Ovary (tissue), 9 donors: ENCODE measurements around the gene RBM4B. TPM values are rescaled to one million over a fixed set of nuclear protein-coding genes. Genes with fewer than 3 reads are reported as not detected.

Experiments
- DNase-seq, 5 donors: peaks; one replicate each; pipeline ENCODE4 v3.0.0-alpha.2; 2019 to 2020
- H3K27ac ChIP-seq, 2 donors: fragments of 200-600 bp; one replicate each; pipeline versions ENCODE4 v1.5.1 to v1.8.0; 2019 to 2022
- H3K27me3 ChIP-seq: fragments of 200-600 bp; one replicate; pipeline ENCODE4 v1.8.0; 2022
- H3K36me3 ChIP-seq: fragments of 200-600 bp; sonication (generic); one replicate; pipeline ENCODE4 v1.5.1; 2019
- H3K4me1 ChIP-seq: one replicate; pipeline ENCODE4 v1.8.1; 2013; ENCODE audit warnings: mild to moderate bottlenecking, moderate library complexity; ENCODE audit not compliant: insufficient read depth
- H3K4me3 ChIP-seq: fragments of 200-600 bp; sonication (generic); one replicate; pipeline ENCODE4 v1.5.1; 2017
- H3K9me3 ChIP-seq, 2 donors: fragments of 200-600 bp in 1 of 2; sonication (generic) in 1 of 2; one replicate each; pipeline versions ENCODE4 v1.5.1 to v1.8.1; 2013 to 2019; ENCODE audit warnings: mild to moderate bottlenecking in 1 of 2, moderate library complexity in 1 of 2
- EP300 ChIP-seq: sonication (generic); formaldehyde crosslinking; IDR thresholded peaks from one replicate; pipeline ENCODE4 v1.6.1; 2017; ENCODE audit warnings: antibody characterized with exemption
- POLR2A ChIP-seq: fragments of 450-650 bp; IDR thresholded peaks from one replicate; pipeline ENCODE4 v1.6.1; 2017; ENCODE audit warnings: antibody characterized with exemption, mild to moderate bottlenecking, moderate library complexity
- WGBS, 3 donors: extraction: QIAGEN DNeasy Blood & Tissue Kit in 1 of 3; methylation state at CpG; one replicate each; pipeline versions ENCODE4 v1.1.5 to v1.1.7; 2013 to 2017; 5-methylcytosine and 5-hydroxymethylcytosine counted together
- intact Hi-C, 4 donors: fragments of 100-400 bp; cut with DNase I; formaldehyde crosslinking; loops; one replicate each; pipeline versions ENCODE4 v1.11.0 to v1.15.1; 2022 to 2023
- polyA plus RNA-seq, 2 donors: library from polyadenylated mRNA; stranded (reverse); fragments of 200-250 nt in 1 of 2; fragments of 350-450 nt in 1 of 2; fragmentation: Illumina TruSeq in 1 of 2; extraction: RNeasy Lipid Tissue Mini Kit (QIAGEN cat#74804) in 1 of 2; gene quantifications; one replicate each; pipeline ENCODE4 v1.2.3, GENCODE V29; 2013 to 2014
- total RNA-seq, 7 donors: library from RNA; depleted of rRNA in 2 of 7; stranded (reverse); fragments of >200 nt in 2 of 7; fragmentation: NEBNext Ultra II Directional in 3 of 7; extraction: Animal tissue kit (Norgen Biotek cat#: 25700) in 3 of 7; gene quantifications; one replicate each; pipeline versions ENCODE4 v1.1.0 to v1.2.4, GENCODE V29; 2016 to 2023
- TF ChIP-seq, protein P1 (sequence below), 3 donors: fragments of 450-650 bp in 2 of 3; fragments of 200-600 bp in 1 of 3; IDR thresholded peaks; one replicate each; pipeline versions ENCODE4 v1.5.1 to v1.8.0; 2016 to 2022; ENCODE audit warnings: antibody characterized with exemption in 3 of 3, mild to moderate bottlenecking in 1 of 3
- donor health status: DM: no; HTN: no; CAD: no; lungs with moderate emphysema.
- donor health status: DM: no; HTN: no; CAD: no.
- donor health status: Bipolar disorder and iron deficiency.
- donor health status: DM: yes; HTN: yes; CAD: no.
- donor health status: DM: no; HTN: no; CAD: no.
- donor health status: DM: yes; HTN: yes; CAD: no.

RBM4B gene
- total and polyA plus RNA-seq, 9 donors, result 16.1 to 46.2 (median 30.2) TPM

DNA sequence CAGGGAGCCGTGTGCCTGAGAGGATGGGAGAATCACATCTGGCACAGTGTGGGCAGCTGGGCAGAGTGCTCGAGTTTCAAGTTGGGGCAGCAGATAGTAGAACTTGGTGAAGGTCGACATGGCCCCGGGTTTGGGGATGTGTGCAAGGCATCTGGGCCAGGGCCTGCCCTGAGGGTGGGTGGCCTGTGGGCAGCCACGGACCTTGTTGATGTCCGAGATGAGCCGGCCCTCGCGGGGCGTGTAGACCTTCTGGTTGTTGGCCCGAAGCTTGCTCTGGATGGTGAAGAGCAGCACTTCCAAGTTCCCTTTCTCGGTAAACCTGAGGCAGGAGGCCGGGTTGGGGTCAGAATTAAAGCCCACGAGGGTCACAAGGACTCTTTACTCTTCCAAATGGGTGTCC, 31.0 kb upstream of the RBM4B start:
- no peak for DNase-seq
- intact Hi-C loops, result no loop called here
- H3K27ac ChIP-seq, result no peak overlapping the region
- no peak overlapping the region for H3K4me3 ChIP-seq
- no peaks in the 10 kb centered on the region for H3K4me1 ChIP-seq
- 86 to 89% (median 88%) methylated on average over 14 of the region's 14 CpGs for WGBS, 3 donors
- H3K9me3 ChIP-seq, result no peaks in the 10 kb centered on the region
- no peaks in the 10 kb centered on the region for H3K27me3 ChIP-seq
- TF ChIP-seq, protein P1, sequence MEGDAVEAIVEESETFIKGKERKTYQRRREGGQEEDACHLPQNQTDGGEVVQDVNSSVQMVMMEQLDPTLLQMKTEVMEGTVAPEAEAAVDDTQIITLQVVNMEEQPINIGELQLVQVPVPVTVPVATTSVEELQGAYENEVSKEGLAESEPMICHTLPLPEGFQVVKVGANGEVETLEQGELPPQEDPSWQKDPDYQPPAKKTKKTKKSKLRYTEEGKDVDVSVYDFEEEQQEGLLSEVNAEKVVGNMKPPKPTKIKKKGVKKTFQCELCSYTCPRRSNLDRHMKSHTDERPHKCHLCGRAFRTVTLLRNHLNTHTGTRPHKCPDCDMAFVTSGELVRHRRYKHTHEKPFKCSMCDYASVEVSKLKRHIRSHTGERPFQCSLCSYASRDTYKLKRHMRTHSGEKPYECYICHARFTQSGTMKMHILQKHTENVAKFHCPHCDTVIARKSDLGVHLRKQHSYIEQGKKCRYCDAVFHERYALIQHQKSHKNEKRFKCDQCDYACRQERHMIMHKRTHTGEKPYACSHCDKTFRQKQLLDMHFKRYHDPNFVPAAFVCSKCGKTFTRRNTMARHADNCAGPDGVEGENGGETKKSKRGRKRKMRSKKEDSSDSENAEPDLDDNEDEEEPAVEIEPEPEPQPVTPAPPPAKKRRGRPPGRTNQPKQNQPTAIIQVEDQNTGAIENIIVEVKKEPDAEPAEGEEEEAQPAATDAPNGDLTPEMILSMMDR (IDR thresholded peaks at IDR 0.05), result no peak
- TF ChIP-seq POLR2A, result no peak
- TF ChIP-seq EP300, result no peak
- no peaks in the 10 kb centered on the region for H3K36me3 ChIP-seq

DNA sequence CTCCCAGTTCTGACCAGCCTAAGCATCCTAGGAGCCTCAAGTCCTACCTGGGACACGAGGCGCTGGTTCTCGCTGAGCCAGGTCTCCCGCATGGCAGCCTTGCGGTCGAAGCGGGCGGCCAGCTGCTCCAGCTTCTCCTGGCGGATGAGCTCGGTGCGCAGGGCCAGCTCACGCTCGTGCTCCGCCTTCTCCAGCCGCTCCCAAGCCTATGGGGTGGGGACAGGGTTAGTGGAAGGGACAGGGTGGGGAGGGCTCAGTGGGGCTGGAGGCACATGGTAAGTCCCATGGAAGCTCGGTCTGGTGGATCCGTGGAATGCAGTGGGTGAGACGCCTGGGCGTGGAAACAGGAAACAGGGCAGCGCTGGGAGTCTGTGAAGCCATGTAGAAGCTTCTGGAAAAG, 30.4 kb upstream of the RBM4B start:
- H3K9me3 ChIP-seq, result no peaks in the 10 kb centered on the region
- intact Hi-C loops, result no loop called here
- no peak overlapping the region for H3K4me3 ChIP-seq
- no peak for DNase-seq
- H3K36me3 ChIP-seq, result no peaks in the 10 kb centered on the region
- no peak overlapping the region for H3K27ac ChIP-seq
- WGBS, 3 donors, result 90 to 93% (median 91%) methylated on average over 17 to 20 of the region's 20 CpGs
- TF ChIP-seq EP300 (no peak), POLR2A (no peak)
- TF ChIP-seq, protein P1 (IDR thresholded peaks at IDR 0.05), result no peak
- no peaks in the 10 kb centered on the region for H3K27me3 ChIP-seq
- H3K4me1 ChIP-seq, result no peaks in the 10 kb centered on the region

- intact Hi-C loops, result no loop called here
- H3K9me3 ChIP-seq, result no peaks in the 10 kb centered on the region
- DNase-seq, result no peak
- no peak overlapping the region for H3K4me3 ChIP-seq
- no peak overlapping the region for H3K27ac ChIP-seq
- 92 to 96% (median 95%) methylated on average over 25 to 26 of the region's 26 CpGs for WGBS, 3 donors
- no peak for TF ChIP-seq EP300
- TF ChIP-seq POLR2A, result no peak
- TF ChIP-seq, protein P1 (IDR thresholded peaks at IDR 0.05), result no peak
- H3K27me3 ChIP-seq, result no peaks in the 10 kb centered on the region
- no peaks in the 10 kb centered on the region for H3K4me1 ChIP-seq
- no peaks in the 10 kb centered on the region for H3K36me3 ChIP-seq
Observed at GRCh38 chr11:66707486-66707885, 29.8 kb upstream of the RBM4B start.

- no peaks in the 10 kb centered on the region for H3K4me1 ChIP-seq
- TF ChIP-seq EP300 (no peak), POLR2A (no peak)
- TF ChIP-seq, protein P1 (IDR thresholded peaks at IDR 0.05), result no peak
- H3K9me3 ChIP-seq, result no peaks in the 10 kb centered on the region
- H3K36me3 ChIP-seq, result no peaks in the 10 kb centered on the region
- DNase-seq, result no peak
- 83 to 87% (median 85%) methylated on average over 9 of the region's 9 CpGs for WGBS, 3 donors
- intact Hi-C loops, result no loop called here
- H3K4me3 ChIP-seq, result no peak overlapping the region
- H3K27me3 ChIP-seq, result no peaks in the 10 kb centered on the region
- H3K27ac ChIP-seq, result no peak overlapping the region
Observed at GRCh38 chr11:66706989-66707388, 29.3 kb upstream of the RBM4B start.
